ENCODE measurements around the gene MDGA2. TPM values are rescaled to one million over a fixed set of nuclear protein-coding genes. Genes with fewer than 3 reads are reported as not detected.

MDGA2 gene
- total RNA-seq, 2 experiments from 2014 or later, result not detected

DNA sequence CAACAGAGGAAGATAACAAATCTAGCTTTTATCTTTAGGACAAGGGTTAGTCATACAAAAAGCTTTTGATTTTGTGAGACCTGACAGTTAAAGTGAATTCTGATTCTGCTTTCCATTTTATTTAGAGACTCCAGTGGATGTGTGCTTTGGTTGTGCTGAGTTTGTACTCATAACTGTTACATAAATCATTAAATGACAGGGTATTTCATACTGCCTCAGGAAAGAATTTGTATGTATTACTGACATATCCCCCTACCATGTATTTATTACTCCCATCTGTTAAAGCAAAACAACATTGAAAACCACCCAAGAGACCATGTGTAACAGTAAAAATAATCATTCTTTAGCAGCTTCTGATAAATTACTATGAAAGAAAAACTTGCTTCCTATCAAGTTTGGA lies 780.9 kb downstream of the MDGA2 start:
- no peaks in the 10 kb centered on the region for H3K4me1 Mint-ChIP-seq (ENCODE audit: low read depth)
- no peaks in the 10 kb centered on the region for H3K36me3 Mint-ChIP-seq (ENCODE audit: low read depth)
- ATAC-seq (no peak), DNase-seq (no peak)
- peaks cover 16% of the 10 kb centered on the region for H3K9me3 Mint-ChIP-seq (ENCODE audit: insufficient read depth)
- H3K4me3 Mint-ChIP-seq, result no peak overlapping the region
- H3K27me3 Mint-ChIP-seq (ENCODE audit: low read depth), result no peaks in the 10 kb centered on the region
- ChIA-PET CTCF (no interaction called here), POLR2A (no interaction called here)
- H3K27ac Mint-ChIP-seq, result no peak overlapping the region

DNA sequence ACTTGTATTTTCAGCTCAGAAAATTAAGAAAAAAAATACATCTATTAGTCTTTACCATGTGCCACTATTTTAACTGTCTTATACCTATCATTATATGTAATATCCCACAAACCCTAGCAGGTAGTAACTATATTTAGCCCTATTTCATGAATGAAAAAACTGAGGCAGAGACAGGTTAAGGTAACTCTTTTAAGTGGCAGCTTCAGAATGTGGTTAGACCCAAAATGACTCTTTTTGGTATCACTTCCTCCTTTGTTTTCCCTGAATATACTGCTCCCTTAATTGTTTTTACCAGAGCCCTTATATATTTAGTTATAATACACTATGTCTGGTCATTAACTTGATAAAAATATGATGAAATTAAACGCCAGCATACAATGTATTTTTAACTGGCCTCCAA lies 788.3 kb downstream of the MDGA2 start:
- ChIA-PET CTCF (no interaction called here), POLR2A (no interaction called here)
- Mint-ChIP-seq H3K9me3 (ENCODE audit: insufficient read depth) (peaks cover 12% of the 10 kb centered on the region), H3K27me3 (ENCODE audit: low read depth) (no peaks in the 10 kb centered on the region), H3K27ac (no peak overlapping the region), H3K4me1 (ENCODE audit: low read depth) (no peaks in the 10 kb centered on the region), H3K4me3 (no peak overlapping the region), H3K36me3 (ENCODE audit: low read depth) (no peaks in the 10 kb centered on the region)
- DNase-seq (no peak), ATAC-seq (no peak)

DNA sequence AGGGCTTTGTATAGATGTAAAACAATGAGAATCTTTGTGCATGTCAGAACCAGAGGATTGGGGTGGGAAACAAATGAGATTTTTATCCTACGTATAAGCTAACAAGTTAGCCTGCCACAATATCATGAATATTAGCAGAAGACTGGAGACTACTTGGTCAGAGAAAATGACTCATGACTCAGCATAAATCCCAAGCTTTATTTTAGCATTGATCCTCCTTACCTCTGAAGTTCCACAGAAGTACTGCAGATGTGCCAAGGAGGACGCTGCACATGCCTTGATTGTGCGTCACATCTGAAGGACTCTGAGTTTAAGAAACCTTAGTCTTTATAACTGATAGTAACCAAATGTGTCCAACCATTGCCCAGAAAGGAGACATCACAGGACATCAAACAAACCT lies 789.8 kb downstream of the MDGA2 start:
- CTCF ChIA-PET, result no interaction called here
- Mint-ChIP-seq H3K36me3 (ENCODE audit: low read depth) (no peaks in the 10 kb centered on the region), H3K27me3 (ENCODE audit: low read depth) (no peaks in the 10 kb centered on the region), H3K4me1 (ENCODE audit: low read depth) (no peaks in the 10 kb centered on the region), H3K9me3 (ENCODE audit: insufficient read depth) (peaks cover 12% of the 10 kb centered on the region), H3K27ac (no peak overlapping the region), H3K4me3 (no peak overlapping the region)
- ATAC-seq, result no peak
- POLR2A ChIA-PET, result no interaction called here
- no peak for DNase-seq

DNA sequence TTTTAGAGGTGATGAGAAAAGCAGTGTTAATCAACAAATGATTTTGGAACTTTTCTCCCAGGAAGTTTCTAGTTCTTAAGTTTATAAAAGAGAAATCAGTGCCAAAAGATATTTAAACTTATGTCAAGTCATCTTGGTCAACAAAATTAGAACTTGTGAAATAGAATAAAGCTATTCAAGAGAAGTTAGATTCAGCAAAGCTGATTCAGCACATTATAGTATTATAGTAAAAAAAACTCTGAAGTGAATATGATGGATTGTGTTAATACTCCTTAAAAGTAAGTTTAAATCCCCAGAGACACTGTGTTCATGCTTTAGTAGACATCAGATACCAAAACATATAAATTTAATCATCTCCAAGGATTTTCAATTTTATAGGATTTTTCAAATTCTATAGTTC lies 813.7 kb downstream of the MDGA2 start:
- H3K27ac Mint-ChIP-seq, result no peak overlapping the region
- H3K4me1 Mint-ChIP-seq (ENCODE audit: low read depth), result no peaks in the 10 kb centered on the region
- POLR2A ChIA-PET, result no interaction called here
- no peaks in the 10 kb centered on the region for H3K36me3 Mint-ChIP-seq (ENCODE audit: low read depth)
- CTCF ChIA-PET, result no interaction called here
- no peak for ATAC-seq
- H3K4me3 Mint-ChIP-seq, result no peak overlapping the region
- DNase-seq, result no peak
- H3K27me3 Mint-ChIP-seq (ENCODE audit: low read depth), result no peaks in the 10 kb centered on the region
- peaks cover 4% of the 10 kb centered on the region for H3K9me3 Mint-ChIP-seq (ENCODE audit: insufficient read depth)

DNA sequence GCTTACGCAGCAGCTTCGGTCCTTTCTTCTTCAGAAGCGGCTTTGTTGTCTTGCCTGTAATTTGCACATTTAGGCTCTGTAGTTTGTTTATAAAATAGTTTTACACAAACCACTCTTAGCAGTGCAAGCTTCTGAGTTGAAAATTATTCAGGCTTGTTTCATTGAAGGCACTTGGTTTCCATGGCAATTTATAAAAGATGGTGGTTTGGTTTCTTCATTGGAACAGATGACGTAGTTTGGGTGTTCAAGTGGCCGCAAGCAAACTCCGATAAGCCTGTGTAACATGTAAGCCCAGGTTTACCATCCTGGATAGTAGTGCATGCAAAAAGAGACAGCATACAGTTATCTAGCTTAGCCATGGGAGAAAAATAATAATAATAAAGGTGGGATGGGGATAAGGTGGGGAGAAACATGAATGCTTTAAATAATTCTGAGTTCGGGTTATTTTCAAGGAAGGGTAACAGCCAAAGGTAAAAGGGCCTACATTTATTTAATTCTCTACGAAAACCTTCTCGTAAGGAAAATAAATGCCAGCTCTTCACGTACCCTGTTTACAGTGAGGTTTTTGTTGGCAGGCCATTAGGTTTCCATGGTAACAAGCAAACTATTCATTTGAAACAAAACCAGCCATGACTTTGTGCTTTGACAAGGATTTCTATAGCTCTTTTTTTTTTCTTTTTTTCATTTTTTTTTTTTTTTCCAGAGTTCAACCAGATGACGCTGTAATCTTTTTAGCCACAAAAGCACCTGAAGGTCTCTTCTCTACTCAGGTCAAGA lies 834.3 kb downstream of the MDGA2 start:
- no peak overlapping the region for H3K4me3 Mint-ChIP-seq

DNA sequence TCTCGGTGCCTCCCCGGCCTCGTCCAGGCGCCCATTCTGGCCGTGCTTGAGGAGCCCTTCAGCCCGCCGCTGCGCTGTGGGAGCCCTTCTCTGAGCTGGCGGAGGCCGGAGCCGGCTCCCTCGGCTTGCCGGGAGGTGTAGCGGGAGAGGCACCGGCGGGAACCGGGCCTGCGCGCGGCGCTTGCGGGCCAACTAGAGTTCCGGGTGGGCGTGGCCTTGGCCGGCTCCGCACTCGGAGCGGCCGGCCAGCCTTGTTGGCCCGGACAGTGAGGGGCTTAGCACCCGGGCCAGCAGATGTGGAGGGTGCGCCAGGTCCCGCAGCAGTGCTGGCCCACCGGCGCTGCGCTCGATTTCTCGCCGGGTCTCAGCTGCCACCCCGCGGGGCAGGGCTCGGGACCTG lies 855.1 kb downstream of the MDGA2 start:
- no peak overlapping the region for H3K4me3 Mint-ChIP-seq
- H3K9me3 Mint-ChIP-seq (ENCODE audit: insufficient read depth), result peaks cover 10% of the 10 kb centered on the region
- ATAC-seq (no peak), DNase-seq (no peak)
- H3K4me1 Mint-ChIP-seq (ENCODE audit: low read depth), result no peaks in the 10 kb centered on the region
- no peaks in the 10 kb centered on the region for H3K27me3 Mint-ChIP-seq (ENCODE audit: low read depth)
- POLR2A ChIA-PET, result no interaction called here
- CTCF ChIA-PET, result no interaction called here
- no peak overlapping the region for H3K27ac Mint-ChIP-seq
- no peaks in the 10 kb centered on the region for H3K36me3 Mint-ChIP-seq (ENCODE audit: low read depth)

More for the DNA sequence above, 834.3 kb downstream of the MDGA2 start:
- H3K27me3 Mint-ChIP-seq (ENCODE audit: low read depth), result no peaks in the 10 kb centered on the region
- no peak overlapping the region for H3K27ac Mint-ChIP-seq
- H3K9me3 Mint-ChIP-seq (ENCODE audit: insufficient read depth), result peaks cover 2% of the 10 kb centered on the region
- ATAC-seq (no peak), DNase-seq (no peak)
- CTCF ChIA-PET, result no interaction called here
- no peaks in the 10 kb centered on the region for H3K36me3 Mint-ChIP-seq (ENCODE audit: low read depth)
- POLR2A ChIA-PET, result no interaction called here
- no peaks in the 10 kb centered on the region for H3K4me1 Mint-ChIP-seq (ENCODE audit: low read depth)

DNA sequence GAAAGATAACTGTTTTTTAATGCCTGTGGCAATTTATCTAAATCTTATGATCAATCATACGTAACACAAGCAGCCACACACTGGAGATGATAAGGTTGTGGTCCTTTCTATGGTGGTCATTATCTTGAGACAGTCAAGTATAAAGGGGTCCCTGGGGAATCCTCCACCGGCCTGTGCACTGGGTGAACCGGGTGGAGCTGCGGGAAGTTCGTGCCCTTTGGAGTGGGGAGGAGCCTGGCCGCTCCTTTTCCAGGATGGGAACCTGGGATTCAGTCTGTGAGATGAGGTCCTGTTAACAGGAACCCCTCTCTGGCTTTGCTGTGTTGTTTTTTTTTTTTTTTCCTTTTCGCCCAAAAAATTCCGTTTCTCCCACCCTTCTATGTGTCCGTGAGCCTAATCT lies 856.3 kb downstream of the MDGA2 start:
- no peak for DNase-seq
- Mint-ChIP-seq H3K4me1 (ENCODE audit: low read depth) (no peaks in the 10 kb centered on the region), H3K4me3 (no peak overlapping the region), H3K27ac (no peak overlapping the region), H3K36me3 (ENCODE audit: low read depth) (no peaks in the 10 kb centered on the region), H3K27me3 (ENCODE audit: low read depth) (no peaks in the 10 kb centered on the region), H3K9me3 (ENCODE audit: insufficient read depth) (peaks cover 14% of the 10 kb centered on the region)
- no peak for ATAC-seq
- CTCF ChIA-PET, result no interaction called here
- POLR2A ChIA-PET, result no interaction called here

DNA sequence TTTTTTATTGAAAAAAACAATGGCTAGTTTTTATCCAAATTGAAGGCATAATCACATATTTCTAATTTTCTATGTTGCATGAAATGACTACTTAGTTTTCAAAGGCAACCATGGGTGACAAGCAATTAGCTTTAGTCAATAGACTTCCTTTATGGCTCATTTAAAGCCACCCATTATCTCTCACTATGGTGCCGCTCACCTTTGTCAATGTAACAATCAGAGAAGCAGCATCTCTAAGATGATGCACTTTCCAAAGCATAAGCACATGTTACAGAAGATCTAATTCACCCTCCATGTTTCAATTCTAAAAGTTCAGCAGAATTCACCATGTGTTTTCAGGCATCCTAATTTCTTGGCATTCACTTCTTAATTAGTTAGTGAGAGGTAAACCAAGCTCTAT lies 857.3 kb downstream of the MDGA2 start:
- DNase-seq, result no peak
- Mint-ChIP-seq H3K4me1 (ENCODE audit: low read depth) (no peaks in the 10 kb centered on the region), H3K4me3 (no peak overlapping the region), H3K27me3 (ENCODE audit: low read depth) (no peaks in the 10 kb centered on the region), H3K9me3 (ENCODE audit: insufficient read depth) (peaks cover 17% of the 10 kb centered on the region), H3K27ac (no peak overlapping the region), H3K36me3 (ENCODE audit: low read depth) (no peaks in the 10 kb centered on the region)
- ChIA-PET CTCF (no interaction called here), POLR2A (no interaction called here)
- no peak for ATAC-seq

DNA sequence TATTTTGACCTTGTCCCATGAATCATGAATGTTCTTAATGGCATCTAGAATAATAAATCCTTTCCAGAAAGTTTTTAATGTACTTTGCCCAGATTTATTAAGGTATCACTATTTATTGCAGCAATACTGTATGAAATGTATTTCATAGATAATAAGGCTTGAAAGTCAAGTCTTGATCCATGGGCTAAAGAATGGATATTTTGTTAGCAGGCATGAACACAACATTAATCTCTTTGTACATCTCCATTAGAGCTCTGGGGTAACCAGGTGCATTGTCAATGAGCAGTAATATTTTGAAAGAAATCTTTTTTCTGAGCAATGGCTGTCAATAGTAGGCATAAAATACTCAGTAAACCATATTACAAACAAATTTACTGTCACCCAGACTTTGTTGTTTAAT lies 882.3 kb downstream of the MDGA2 start:
- H3K27me3 Mint-ChIP-seq (ENCODE audit: low read depth), result no peaks in the 10 kb centered on the region
- no peaks in the 10 kb centered on the region for H3K4me1 Mint-ChIP-seq (ENCODE audit: low read depth)
- DNase-seq, result no peak
- no peaks in the 10 kb centered on the region for H3K36me3 Mint-ChIP-seq (ENCODE audit: low read depth)
- no peak for ATAC-seq
- CTCF ChIA-PET, result no interaction called here
- no peak overlapping the region for H3K4me3 Mint-ChIP-seq
- POLR2A ChIA-PET, result no interaction called here
- peaks cover 16% of the 10 kb centered on the region for H3K9me3 Mint-ChIP-seq (ENCODE audit: insufficient read depth)
- H3K27ac Mint-ChIP-seq, result no peak overlapping the region
